Activated T-helper 1 cell treated with anti-CD3 and anti-CD28 coated beads, Interleukin-2, amount 50 U/mL, for 16 hours (primary cell): ENCODE data around the gene ESR2.
"Not testable (repeated sequence)": the region's sequence is repeated elsewhere in the genome, so short reads cannot be mapped to it uniquely, and the experiment has no call there.

Experiments used
- DNase-seq, 2 donors: peaks; one replicate each; pipeline ENCODE4 v3.0.0-alpha.2; 2020; ENCODE audit warnings: low read depth in 1 of 2, low spot score in 1 of 2

ESR2 gene

DNA sequence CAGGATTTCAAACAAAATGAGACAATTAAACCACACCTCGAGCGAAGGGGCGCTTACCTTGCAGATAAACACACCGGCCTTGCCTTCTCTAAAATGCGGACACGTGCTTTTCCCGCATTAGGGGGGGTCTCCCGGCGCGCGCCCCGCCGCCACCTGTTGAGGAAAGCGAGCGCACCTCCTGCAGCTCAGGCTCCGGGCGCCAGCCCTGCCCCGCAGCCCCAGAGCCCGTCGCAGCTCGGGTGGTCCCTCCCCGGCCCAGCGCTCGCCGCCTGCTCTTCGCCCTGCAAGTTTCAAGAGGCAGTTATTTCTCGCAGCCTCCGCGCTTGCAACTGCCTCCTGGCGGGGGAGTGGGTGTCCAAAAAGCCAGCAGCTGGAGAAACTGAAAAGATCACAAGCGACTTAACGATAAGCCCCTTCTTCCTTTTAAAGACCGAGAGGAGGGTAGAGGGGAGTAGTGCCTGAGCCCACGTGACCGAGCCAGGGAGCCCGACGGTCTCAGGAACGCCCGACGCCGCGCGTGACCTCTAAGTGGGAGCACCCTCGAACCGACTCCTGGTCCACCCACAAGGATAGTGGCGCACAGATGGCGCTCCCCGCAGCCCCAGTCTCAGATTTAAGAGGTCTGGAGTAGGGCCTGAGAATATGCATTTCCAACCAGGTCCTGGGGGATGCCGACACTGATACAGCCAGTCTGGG lies at the start of gene ESR2:
ESR2 (minus strand) TSS at position 396 of the 696 bp plus-strand sequence. CDS start 11,386 bp downstream, outside the sequence.
- DNase-seq, result no peak

DNA sequence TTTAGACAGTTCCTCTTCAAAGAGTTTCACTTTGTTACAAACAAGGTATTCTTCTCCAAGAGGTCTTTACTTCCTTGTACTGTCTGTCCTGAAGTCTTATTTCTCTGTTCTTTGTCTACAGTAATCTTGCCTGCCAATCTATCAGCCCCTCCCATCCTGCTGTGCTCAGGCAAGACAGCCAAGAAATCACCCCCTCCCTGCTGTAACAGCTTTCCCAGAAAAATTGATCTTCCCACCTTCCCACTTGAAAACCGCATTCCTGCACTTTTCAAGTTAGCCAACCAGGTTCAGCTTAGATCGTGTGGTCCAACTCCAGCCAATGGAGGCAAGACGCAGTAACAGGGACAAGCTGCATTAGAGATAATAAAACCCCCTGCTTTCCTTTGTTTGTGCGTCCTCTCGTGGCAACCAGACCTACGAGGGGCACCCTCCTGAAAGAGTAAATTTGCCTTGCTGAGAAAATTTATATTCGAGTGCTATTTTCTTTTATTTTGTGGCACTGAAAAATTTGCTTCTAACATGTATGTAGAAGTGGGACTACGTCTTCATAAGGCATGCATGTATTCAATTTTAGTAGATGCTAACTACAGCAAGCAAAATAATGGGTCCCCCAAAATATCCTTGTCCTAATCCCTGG lies 46.5 kb upstream of the ESR2 start:
- DNase-seq, result no peak

DNA sequence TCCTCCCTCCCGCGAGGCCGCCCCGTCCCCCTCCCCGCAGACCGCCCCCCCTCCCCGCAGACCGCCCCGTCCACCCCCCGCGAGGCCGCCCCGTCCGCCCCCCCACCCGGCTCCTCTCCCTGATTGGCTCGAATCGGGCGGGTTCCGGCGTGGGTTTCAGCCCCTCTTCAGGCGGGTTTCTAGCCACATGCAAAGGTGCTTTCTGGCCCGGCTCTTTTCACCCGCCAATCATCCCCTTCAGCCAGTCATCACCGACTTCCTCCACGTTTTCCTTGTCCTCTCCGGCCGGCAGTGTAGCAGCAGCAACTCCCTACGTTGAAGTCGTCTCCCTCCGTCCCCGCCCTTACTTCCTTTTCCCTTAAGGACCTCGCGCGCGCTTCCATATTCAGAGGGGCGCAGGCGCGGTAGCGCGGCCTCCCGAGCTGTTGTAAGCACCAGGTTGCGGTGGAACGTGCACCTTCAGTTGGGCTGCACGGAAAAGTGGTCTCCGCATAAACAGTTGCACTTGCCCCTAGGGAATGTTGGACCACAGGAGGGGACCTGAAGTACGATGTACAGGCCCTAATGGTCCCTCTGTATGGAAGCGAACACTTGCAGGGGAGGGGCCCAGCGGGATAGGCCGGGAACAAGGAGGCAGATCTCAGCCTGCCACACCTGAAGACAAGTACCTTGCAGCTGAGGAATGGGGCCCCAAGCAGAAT lies 44.6 kb upstream of the ESR2 start:
- peak; percentile 66 to 76 for DNase-seq

DNA sequence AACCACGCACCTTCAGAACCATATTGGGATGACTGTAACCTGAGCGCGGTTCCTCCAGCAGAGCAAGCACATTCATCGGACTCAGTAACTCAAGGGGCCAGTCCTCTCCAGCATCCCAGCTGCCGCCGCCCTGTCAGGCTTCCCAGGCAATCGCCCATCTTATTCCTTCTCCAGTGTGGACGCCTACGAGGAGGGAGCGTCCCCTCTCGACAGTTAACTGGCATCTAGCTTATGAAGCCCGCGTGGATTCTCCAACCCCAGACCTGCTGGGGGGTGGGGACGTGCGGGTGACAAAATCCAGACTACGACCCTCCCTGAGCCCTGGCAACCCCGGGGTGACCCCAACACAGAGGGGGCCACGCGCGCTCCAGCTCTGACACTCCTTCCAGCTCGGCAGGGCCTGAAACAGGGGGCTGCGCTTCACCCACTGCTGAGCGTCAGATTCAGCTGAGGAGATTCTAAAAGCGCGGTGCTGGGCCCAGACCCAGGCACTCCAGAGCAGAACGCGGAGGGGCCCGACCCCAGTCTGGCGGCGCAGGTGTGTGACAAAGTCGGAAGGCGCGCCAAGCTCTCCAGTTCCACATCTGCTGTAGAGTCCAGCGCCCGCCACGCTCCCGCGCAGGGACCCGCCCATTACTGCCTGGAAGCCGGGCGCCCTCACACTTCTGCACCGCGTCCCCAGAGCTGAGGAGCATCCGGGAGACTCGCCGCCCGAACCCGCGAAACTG lies 43.9 kb upstream of the ESR2 start:
- no peak for DNase-seq

DNA sequence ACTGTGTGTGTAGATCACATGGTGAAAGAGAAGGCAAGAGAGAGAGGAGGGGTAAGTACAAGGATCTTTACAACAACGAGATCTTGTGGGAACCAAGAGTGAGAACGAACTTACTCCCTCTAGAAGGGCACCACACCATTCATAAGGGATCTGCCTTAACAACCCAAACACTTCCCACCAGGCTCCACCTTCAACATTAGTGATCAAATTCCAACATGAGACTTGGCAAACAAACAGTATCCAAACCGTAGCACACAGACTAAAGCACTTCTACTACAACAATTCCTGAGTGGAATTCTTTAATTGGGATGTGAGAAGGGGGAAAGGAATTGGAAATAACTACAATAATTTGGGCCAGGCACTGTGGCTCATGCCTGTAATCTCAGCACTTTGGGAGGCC lies 35.0 kb upstream of the ESR2 start:
- no peak for DNase-seq

DNA sequence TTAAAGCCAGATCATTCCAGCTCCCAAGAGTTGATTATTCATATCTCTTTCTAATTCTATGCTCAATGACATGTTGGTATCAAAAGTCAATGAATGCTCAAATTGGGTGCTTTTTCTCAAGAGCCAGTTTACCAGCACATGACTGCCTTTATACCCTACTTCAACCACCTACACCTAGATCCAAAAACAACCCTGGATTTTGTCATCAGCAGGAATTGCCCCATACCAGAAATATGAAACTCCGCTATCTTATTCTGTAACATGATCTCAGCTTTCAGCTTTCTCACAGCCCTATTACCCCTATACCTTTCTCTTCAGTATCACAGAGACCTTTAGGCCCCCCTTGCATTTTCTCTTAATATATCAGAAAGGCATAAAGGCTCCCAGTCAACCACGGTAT lies 32.3 kb upstream of the ESR2 start:
- no peak for DNase-seq

DNA sequence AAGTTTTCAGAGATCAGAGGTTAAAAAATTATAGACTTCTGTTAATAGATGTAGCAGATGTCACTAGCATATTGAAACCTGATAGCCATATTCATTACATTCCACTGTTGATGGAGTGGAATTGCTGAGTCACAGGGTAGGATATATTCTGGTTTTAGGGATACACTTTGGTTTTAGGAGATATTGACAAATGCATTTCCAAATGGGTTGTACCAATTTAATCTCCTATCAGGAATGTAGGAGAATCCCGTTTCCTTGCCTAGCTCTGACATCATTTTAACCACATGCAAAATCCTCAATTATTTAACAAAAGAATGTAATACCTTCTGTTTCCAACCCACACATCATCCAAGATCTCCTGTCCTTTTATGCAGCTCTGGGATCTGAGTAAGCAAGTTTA lies 30.7 kb upstream of the ESR2 start:
- no peak for DNase-seq

DNA sequence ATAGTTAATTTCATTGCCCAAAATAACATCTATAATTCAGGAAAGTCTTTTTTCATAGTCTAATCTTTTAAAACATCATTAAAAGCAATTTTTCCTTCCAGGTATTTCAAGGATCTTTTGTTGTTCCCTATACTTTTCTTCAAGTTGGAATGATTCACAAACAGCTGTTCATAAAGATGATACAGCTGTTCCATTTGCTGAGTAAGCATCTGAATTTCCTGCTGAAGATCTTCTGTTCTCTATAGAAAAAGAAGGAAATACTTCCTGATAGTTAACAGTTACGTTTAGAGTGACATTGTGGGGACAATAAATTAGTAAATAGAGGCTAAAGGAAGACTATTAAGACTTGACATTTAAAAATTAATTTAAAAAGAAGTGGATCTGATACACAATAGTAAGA lies 30.3 kb upstream of the ESR2 start:
- DNase-seq, result no peak

DNA sequence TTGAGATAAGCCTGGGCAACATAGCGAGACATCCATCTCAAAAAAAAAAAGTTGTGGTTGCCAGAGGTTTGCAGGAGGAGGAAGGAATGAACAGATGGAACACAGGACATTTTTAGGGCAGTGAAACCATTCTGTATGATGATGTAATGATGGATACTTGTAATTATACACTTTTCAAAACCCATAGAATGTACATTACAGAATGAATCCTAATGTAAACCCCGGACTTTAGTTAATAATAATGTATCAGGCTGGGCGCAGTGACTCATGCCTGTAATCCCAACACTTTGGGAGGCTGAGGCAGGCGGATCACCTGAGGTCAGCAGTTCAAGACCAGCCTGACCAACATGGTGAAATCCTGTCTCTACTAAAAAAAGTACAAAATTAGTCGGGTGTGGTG lies 26.2 kb upstream of the ESR2 start:
- DNase-seq, result not testable (repeated sequence)

DNA sequence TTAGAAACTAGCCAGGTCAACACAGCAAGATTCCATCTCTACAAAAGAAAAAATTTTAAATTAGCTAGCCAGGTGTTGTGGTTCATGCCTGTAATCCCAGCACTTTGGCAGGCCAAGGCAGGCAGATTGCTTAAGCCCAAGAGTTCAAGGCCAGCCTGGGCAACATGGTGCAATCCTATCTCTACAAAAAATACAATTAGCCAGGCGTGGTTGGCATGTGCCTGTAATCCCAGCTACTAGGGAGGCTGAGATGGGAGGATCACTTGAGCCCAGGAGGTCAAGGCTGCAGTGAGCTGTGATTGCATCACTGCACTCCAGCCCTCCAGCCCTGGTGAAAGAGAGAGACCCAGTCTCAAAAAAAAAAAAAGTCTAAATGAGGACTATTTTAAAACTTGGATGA lies 24.5 kb upstream of the ESR2 start:
- DNase-seq, result not testable (repeated sequence)

DNA sequence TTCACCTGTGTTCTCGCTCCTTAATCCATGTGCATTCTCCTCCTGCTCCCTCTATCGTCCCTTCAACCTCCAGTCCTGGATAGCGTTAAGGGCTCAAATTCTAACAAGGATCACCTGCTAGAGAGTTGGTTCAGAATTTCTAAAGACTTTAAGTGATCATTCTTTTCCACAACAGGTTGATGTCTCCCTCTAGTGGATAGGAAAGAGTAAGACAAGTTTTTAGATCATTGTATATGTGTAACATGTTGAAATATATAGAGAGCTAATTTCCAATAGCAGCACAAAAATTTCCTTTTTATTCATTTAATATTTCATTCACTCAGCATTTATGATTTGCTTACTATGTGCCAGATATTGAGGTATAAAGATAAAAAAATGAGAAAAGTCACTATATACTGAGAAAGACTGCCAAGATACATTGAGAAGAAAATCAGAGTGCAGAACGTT lies 9.3 kb upstream of the ESR2 start:
- DNase-seq, result no peak

DNA sequence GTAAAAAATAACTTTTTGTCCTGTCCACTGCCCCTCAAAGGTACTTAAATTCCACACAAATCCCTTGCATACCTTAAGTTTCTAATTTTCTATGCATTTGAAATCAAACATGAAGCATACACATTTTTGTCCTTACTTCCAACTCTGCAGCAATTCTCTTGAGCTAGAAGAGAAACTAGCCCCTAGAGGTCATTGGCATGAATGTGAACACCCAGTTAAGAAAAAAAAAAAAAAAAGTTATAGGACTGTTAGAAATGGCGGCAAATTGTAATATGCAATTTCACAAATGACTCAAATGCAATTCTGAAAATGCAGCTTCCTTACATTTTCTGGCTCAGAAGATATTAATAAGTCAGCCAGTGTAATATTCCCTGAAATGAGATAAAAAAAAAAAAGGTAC lies 4.6 kb upstream of the ESR2 start:
- no peak for DNase-seq

DNA sequence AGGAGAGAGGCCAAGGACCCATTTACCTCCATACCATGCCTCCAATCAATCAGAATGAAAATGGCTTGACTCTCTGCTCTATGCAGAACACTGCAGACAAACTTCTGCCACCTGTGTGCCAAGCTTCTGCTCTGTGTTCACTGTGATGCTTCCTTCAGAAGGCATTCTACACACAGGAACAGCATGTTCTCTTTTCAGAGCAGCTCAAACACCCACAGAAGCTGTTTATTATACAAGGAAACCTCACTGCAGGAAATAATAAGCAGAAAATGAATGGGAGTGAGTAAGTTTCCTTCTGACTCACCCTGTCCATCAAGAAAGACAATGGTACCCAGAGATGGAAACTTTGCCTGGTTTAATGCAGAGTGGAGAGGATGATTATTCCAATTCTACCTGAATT lies 2.4 kb upstream of the ESR2 start:
- DNase-seq, result no peak

DNA sequence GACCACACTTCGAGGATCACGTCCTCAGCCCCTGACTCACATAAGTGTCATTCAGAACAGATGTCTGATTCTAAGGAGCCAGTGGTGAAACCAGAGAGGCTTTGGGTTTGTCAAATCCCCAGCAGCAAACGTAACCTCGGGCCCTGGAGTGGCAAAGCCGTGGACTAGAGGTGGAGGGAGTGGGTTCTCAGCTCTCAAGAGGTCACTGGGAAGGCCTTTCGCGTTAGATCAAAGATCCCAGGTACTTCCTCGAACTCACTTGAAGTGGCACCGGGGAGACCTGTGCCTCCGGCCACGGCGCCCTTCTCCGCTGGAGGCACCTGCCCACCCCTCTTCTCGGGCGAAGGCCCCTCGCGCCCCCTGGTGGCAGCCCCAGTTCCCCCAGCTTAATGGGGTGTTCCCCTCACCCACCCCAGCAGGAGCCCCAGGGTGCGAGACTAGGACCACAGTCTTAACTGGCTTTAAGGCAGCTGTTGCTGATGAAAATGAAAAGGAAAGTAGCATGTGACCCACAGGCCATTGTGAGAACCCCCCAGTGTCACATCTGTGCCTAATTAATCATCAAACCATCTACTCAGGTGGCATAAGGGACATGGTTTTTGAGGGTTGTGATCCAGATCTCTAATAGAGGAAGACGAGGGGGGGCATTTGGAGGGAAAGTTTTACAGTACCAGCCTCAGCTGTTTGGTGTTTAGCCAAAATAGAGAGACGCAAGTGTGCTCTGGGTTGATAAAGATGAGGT lies 672 bp upstream of the ESR2 start:
- DNase-seq, result peak; percentile 71 to 78

DNA sequence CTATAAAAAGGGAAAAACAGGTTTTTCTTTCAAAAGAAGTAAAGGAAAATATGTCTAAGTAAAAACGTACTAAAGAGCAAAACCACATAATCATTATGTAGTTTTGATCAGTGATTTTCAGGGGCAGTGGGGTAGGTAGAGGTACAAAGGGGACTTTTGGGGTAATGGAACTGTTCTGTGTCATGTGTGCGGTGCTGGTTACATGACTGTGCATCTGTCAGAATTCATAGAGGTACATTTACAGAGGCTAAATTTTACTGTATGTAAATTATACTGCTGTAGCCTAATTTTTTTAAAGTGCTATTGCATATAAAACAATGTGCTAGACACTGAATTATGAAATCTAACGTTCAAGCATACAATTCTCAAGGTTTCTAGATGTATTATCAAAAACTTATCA lies 2.0 kb downstream of the ESR2 start:
- DNase-seq, result no peak

DNA sequence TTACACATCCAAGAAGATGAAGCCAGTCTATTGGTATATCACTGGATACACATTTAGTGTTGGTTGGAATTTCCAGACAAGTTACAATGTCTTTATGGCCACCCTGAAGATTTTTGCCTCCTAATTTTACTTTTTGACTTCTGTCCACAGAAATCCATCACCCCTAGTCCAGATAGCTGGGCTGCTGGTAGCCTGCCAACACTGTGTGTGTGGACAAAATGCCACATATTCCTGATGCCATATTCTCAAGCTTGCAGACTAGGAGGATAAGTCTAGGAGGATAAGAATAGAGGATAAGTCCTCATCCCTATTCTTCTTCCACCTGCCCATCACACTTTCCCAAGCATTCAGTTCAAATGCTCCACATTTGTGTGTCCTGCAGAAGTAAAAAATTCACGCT lies 4.6 kb downstream of the ESR2 start:
- DNase-seq, result no peak

DNA sequence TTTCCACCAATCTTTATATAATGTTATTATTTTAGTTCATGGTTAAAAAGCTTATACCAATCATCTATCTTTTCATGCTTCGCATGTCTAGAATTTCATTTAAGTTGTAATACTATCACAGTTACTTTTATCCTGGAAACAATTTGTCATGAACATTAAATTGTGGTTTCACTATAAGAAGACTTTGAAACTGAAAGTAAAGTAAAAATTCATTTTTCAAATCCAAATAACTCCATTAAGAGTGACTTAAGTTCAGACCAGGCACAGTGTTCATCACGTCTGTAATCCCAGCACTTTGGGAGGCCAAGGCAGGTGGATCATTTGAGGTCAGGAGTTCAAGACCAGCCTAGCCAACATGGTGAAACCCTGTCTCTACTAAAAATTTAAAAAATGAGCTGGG lies 12.4 kb downstream of the ESR2 start:
- no peak for DNase-seq

DNA sequence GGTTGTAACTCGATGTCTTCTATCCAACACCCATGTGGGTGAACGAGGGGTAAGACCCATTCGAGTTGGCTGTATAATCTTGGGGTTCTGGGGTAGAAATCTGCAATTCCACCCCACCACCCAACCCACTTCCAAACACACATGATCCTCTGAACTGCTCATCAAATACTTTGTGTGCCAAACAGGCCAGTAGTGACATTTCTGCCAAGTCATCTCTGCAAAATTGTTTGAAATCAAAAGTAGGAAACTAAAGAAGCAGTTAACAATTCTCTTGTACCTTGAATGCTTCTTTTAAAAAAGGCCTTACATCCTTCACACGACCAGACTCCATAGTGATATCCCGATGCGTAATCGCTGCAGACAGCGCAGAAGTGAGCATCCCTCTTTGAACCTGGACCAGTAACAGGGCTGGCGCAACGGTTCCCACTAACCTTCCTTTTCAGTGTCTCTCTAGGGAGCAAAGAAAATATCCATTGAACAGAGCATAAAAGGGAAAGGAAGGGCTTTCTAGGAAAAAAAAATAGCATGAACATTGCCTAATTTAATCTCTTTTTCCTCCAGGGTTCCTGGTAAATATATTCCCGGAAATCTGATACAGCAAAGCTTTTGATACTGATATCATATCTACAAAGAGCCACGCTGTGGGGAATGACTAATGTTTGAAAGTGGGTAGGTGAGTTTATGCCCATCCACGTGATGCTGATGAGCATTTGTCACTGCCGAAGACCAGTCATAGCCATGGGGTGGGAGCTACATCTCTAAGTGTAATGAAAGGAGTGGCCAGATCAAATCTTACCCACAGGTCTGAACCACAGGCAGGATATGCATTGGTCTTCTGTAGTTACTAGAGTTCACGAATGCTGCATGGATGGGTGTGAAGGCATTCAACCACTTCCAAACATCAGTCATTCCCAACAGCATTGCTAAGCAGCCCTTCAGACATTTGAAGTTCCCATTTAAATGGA lies 14.2 kb downstream of the ESR2 start:
- DNase-seq, result no peak

DNA sequence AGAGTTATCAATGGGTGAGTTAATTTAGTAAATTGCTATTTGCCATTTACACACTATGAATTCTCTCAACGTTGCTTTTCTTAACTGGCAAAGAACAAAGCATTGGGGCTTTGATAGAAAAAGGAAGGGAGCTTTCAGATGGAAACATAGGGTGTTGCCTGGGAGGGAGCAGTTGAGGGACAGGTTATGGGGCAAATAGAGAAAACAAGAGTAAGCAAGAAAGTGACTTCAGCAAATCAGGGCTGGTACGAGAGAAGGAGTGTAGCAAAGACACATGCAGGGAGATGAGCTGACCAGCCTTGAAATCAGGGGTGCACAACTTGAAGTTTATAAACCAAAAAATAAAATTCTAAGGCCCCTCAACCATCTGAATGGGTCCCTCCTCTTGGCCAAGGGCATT lies 15.7 kb downstream of the ESR2 start:
- no peak for DNase-seq

DNA sequence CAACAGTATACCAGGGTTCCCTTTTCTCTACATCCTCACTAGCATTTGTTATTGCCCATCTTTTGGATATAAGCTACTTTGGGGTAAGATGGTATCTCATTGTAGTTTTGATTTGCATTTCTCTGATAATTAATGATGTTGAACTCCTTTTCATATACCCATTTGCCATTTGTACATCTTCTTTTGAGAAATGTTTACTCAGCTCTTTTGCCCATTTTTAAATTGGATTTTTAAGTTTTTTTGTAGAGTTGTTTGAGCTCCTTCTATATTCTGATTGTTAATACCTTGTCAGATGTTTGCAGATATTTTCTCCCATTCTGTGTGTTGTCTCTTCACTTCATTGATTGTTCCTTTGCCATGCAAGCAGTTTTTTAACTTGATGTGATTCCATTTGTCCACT lies 22.2 kb downstream of the ESR2 start:
- no peak for DNase-seq
